ENCODE results near the gene LARGE1. TPM values are rescaled to one million over a fixed set of nuclear protein-coding genes. Genes with fewer than 3 reads are reported as not detected.

LARGE1 gene
- total and polyA plus RNA-seq, 2 of the 4 experiments (the other 2 are of a cell fraction) = 6.2 to 12.4 TPM

DNA sequence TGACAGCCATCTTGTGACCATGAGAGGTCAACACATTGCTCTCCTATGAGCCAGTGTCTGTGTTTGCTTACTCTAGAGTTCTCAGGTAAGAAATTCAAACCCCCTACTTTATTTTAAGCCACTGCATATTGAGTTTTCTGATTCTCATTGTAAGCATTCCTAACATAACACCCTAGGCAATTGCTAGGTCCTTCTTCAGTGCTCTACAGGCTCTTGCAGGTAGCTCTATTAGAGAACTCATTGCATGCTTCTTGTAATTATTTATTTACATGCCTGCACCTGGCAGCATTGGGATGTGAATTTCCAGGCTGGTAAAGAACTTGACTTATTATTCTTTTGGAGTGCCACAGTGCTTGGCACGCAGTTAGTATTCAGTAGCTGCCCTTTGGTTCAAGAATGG, 573.3 kb downstream of the LARGE1 start:
- H2BK5ac ChIP-seq (ENCODE audit: low read depth, low read length, poor library complexity, severe bottlenecking) = no peak overlapping the region
- H3K27me3 ChIP-seq (ENCODE audit: control insufficient read depth, insufficient read depth, low read length) = no peaks in the 10 kb centered on the region
- H3K14ac ChIP-seq (replicated peaks; ENCODE audit: low read depth, low read length) = no peak overlapping the region
- no peaks in the 10 kb centered on the region for H3K9me1 ChIP-seq (ENCODE audit: insufficient read depth, low read length)
- dilution Hi-C loops (cut with HindIII; ENCODE audit: low sequenced_read_pairs, unreplicated experiment) = no loop called here
- H2BK120ac ChIP-seq (ENCODE audit: low read depth, low read length) = no peak overlapping the region
- 0 out of 2 replicates have a peak, but pooled peaks cover 2% of the 10 kb centered on the region for H3K4me1 ChIP-seq (ENCODE audit: control insufficient read depth, insufficient read depth, low read length)
- no peaks in the 10 kb centered on the region; the same call in 1 of the 2 replicates for H3K36me3 ChIP-seq (ENCODE audit: control insufficient read depth, insufficient read depth, low read length)
- no peak overlapping the region for H2AK5ac ChIP-seq (ENCODE audit: low read depth, low read length)
- H4K91ac ChIP-seq (ENCODE audit: insufficient read depth, low read depth, low read length) = no peak overlapping the region
- H3K4ac ChIP-seq (ENCODE audit: low read depth, low read length) = no peak overlapping the region
- no peak overlapping the region for H3K27ac ChIP-seq (ENCODE audit: insufficient read depth, low read length)
- CTCF ChIA-PET = no interaction called here
- H3K9ac ChIP-seq (ENCODE audit: low read depth, low read length) = no peak overlapping the region
- H3K18ac ChIP-seq (ENCODE audit: low read depth, low read length) = no peak overlapping the region
- BruUV-seq (replicated peaks) = no TSS peak
- no peaks in the 10 kb centered on the region for H3K9me3 ChIP-seq (ENCODE audit: control insufficient read depth, insufficient read depth, low read length)
- H4K5ac ChIP-seq (ENCODE audit: low read depth, low read length) = no peak overlapping the region
- DNase-seq (no peak), ATAC-seq (ENCODE audit: low read depth) (no peak)
- no peak overlapping the region for H2BK20ac ChIP-seq (ENCODE audit: low read depth, low read length)
- WGBS, 2 experiments (ENCODE audit: extremely low coverage in 2 of 2, insufficient read length in 1 of 2) = no CpG with 5 or more reads among the region's 1 CpG
- H3K4me2 ChIP-seq (ENCODE audit: low read depth, low read length) = no peak overlapping the region
- no peak overlapping the region for H3K4me3 ChIP-seq (ENCODE audit: insufficient read depth, low read depth, low read length)
- H3K23ac ChIP-seq (ENCODE audit: low read depth, low read length) = no peak overlapping the region
- intact Hi-C loops (cut with micrococcal nuclease) = no loop called here
- no peak overlapping the region for H3K56ac ChIP-seq (ENCODE audit: extremely low read depth, insufficient read depth, low read length)
- no peak overlapping the region for H2AFZ ChIP-seq (replicated peaks; ENCODE audit: low read length, poor library complexity)
- no peak overlapping the region for H4K8ac ChIP-seq (ENCODE audit: low read depth in 2 of 2, low read length in 2 of 2)
- H2BK15ac ChIP-seq (ENCODE audit: low read depth, low read length) = no peak overlapping the region
- no peaks in the 10 kb centered on the region for H4K20me1 ChIP-seq (ENCODE audit: insufficient read depth, low read length)
- H3K79me1 ChIP-seq (ENCODE audit: low read depth in 1 of 2, low read length in 2 of 2) = no peaks in the 10 kb centered on the region
- TF ChIP-seq POLR2A (IDR thresholded peaks at IDR 0.05; ENCODE audit: low read depth, low read length) (no peak), FOS (IDR thresholded peaks at IDR 0.05; ENCODE audit: low read depth, low read length) (no peak), RAD21 (IDR thresholded peaks at IDR 0.05; ENCODE audit: low read length) (no peak), MXI1 (IDR thresholded peaks at IDR 0.05; ENCODE audit: borderline replicate concordance, low read depth, low read length) (no peak), CEBPB (IDR thresholded peaks at IDR 0.05; ENCODE audit: low read depth, low read length) (no peak), MAFK (IDR thresholded peaks at IDR 0.05; ENCODE audit: low read depth, low read length) (no peak), SMC3 (IDR thresholded peaks at IDR 0.05; ENCODE audit: low read depth, low read length) (no peak), RFX5 (IDR thresholded peaks at IDR 0.05; ENCODE audit: low read depth, low read length) (no peak), MAZ (IDR thresholded peaks at IDR 0.05; ENCODE audit: borderline replicate concordance, low read depth, low read length) (no peak), NFE2L2 (IDR thresholded peaks at IDR 0.05; ENCODE audit: low read depth, low read length) (no peak), BHLHE40 (IDR thresholded peaks at IDR 0.05; ENCODE audit: low read depth, low read length) (no peak), CHD1 (IDR thresholded peaks at IDR 0.05; ENCODE audit: low read depth, low read length) (no peak), RCOR1 (IDR thresholded peaks at IDR 0.05; ENCODE audit: insufficient replicate concordance, low read length) (no peak)
- TF ChIP-seq, protein P1, sequence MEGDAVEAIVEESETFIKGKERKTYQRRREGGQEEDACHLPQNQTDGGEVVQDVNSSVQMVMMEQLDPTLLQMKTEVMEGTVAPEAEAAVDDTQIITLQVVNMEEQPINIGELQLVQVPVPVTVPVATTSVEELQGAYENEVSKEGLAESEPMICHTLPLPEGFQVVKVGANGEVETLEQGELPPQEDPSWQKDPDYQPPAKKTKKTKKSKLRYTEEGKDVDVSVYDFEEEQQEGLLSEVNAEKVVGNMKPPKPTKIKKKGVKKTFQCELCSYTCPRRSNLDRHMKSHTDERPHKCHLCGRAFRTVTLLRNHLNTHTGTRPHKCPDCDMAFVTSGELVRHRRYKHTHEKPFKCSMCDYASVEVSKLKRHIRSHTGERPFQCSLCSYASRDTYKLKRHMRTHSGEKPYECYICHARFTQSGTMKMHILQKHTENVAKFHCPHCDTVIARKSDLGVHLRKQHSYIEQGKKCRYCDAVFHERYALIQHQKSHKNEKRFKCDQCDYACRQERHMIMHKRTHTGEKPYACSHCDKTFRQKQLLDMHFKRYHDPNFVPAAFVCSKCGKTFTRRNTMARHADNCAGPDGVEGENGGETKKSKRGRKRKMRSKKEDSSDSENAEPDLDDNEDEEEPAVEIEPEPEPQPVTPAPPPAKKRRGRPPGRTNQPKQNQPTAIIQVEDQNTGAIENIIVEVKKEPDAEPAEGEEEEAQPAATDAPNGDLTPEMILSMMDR (conservative IDR thresholded peaks at IDR 0.05; ENCODE audit: low read depth, low read length) = no peak
- TF ChIP-seq, protein P2, sequence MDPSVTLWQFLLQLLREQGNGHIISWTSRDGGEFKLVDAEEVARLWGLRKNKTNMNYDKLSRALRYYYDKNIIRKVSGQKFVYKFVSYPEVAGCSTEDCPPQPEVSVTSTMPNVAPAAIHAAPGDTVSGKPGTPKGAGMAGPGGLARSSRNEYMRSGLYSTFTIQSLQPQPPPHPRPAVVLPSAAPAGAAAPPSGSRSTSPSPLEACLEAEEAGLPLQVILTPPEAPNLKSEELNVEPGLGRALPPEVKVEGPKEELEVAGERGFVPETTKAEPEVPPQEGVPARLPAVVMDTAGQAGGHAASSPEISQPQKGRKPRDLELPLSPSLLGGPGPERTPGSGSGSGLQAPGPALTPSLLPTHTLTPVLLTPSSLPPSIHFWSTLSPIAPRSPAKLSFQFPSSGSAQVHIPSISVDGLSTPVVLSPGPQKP (IDR thresholded peaks at IDR 0.05; ENCODE audit: borderline replicate concordance, low read depth, low read length) = no peak
- TF ChIP-seq, protein P3, sequence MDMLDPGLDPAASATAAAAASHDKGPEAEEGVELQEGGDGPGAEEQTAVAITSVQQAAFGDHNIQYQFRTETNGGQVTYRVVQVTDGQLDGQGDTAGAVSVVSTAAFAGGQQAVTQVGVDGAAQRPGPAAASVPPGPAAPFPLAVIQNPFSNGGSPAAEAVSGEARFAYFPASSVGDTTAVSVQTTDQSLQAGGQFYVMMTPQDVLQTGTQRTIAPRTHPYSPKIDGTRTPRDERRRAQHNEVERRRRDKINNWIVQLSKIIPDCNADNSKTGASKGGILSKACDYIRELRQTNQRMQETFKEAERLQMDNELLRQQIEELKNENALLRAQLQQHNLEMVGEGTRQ (IDR thresholded peaks at IDR 0.05; ENCODE audit: low read depth, low read length) = no peak
- no peak overlapping the region for H2AK9ac ChIP-seq (replicated peaks; ENCODE audit: low read depth, low read length, poor library complexity)
- POLR2A ChIA-PET (ENCODE audit: unreplicated experiment) = no interaction called here
- in situ Hi-C loops (cut with MboI; ENCODE audit: low sequenced_read_pairs) = no loop called here

All from IMR-90 (cell line).